WTC11 (cell line): ENCODE data around the gene TLE4. TPM values are rescaled to one million over a fixed set of nuclear protein-coding genes. Genes with fewer than 3 reads are reported as not detected.

Source experiments
- ATAC-seq: fragments of 200-7000 bp; cut with Tn5 transposase; 2 replicates; pipeline ENCODE4 v1.10.0; 2021; ENCODE audit warnings: mild to moderate bottlenecking, moderate library complexity
- CTCF ChIA-PET: fragments of 300-600 bp; sonication (Branson Sonifier 250); formaldehyde crosslinking; loops from one replicate; lab custom pipeline; 2021; ENCODE audit warnings: antibody characterized with exemption; lab: Charles Lee
- POLR2A ChIA-PET: fragments of 350-600 bp; sonication (Branson Sonifier 250); formaldehyde crosslinking; loops from one replicate; lab custom pipeline; 2021; ENCODE audit warnings: antibody characterized with exemption; lab: Charles Lee
- DNase-seq: peaks from one replicate; pipeline ENCODE4 v3.0.0; 2021; ENCODE audit warnings: low spot score
- H3K27ac Mint-ChIP-seq: 2 replicates; pipeline ENCODE4 v1.8.0; 2021; ENCODE audit warnings: mixed read lengths
- H3K27me3 Mint-ChIP-seq: 2 replicates; pipeline ENCODE4 v1.8.0; 2021; ENCODE audit warnings: low read depth, mild to moderate bottlenecking, moderate library complexity, mixed read lengths
- H3K36me3 Mint-ChIP-seq: 2 replicates; pipeline ENCODE4 v1.8.0; 2021; ENCODE audit warnings: mixed read lengths
- H3K4me1 Mint-ChIP-seq: 2 replicates; pipeline ENCODE4 v1.8.0; 2022; ENCODE audit warnings: mixed read lengths
- H3K4me3 Mint-ChIP-seq: 2 replicates; pipeline ENCODE4 v1.8.0; 2021; ENCODE audit warnings: mild to moderate bottlenecking, moderate library complexity, mixed read lengths
- H3K9me3 Mint-ChIP-seq: 2 replicates; pipeline ENCODE4 v1.8.0; 2021; ENCODE audit warnings: mixed read lengths
- EMX1 ChIP-seq: fragments of 250-450 bp; sonication (Bioruptor Pico); IDR thresholded peaks from 2 replicates; pipeline ENCODE4 v1.8.0; 2021; ENCODE audit warnings: mild to moderate bottlenecking
- KAT7 ChIP-seq: sonication (generic); formaldehyde crosslinking; IDR thresholded peaks from 2 replicates; pipeline ENCODE4 v1.8.1; 2023; ENCODE audit warnings: missing genetic modification reagents, mild to moderate bottlenecking, borderline replicate concordance
- NFYB ChIP-seq: sonication (generic); formaldehyde crosslinking; conservative IDR thresholded peaks from 2 replicates; pipeline ENCODE4 v1.8.0; 2022; ENCODE audit warnings: low read depth, missing genetic modification reagents
- RORB ChIP-seq: fragments of 250-450 bp; sonication (Bioruptor Pico); IDR thresholded peaks from 2 replicates; pipeline ENCODE4 v1.9.0; 2021; ENCODE audit warnings: mild to moderate bottlenecking
- ZNF121 ChIP-seq: sonication (generic); formaldehyde crosslinking; IDR thresholded peaks from 2 replicates; pipeline ENCODE4 v1.8.0; 2023; ENCODE audit warnings: missing genetic modification reagents
- total RNA-seq: library from RNA; stranded (reverse); gene quantifications from 3 replicates; pipeline ENCODE4 v1.2.3, GENCODE V29; 2021
- TF ChIP-seq, protein P1 (sequence below): fragments of 250-450 bp; sonication (Bioruptor Pico); IDR thresholded peaks from 2 replicates; pipeline ENCODE4 v2.1.2; 2022; ENCODE audit warnings: mild to moderate bottlenecking, moderate library complexity
- TF ChIP-seq, protein P2 (sequence below): sonication (generic); formaldehyde crosslinking; IDR thresholded peaks from 2 replicates; pipeline ENCODE4 v1.8.0; 2023; ENCODE audit warnings: missing genetic modification reagents, mild to moderate bottlenecking, borderline replicate concordance
- TF ChIP-seq, protein P3 (sequence below): fragments of 250-450 bp; sonication (Bioruptor Pico); IDR thresholded peaks from 2 replicates; pipeline ENCODE4 v1.8.0; 2021; ENCODE audit warnings: mild to moderate bottlenecking
- TF ChIP-seq, protein P4 (sequence below): sonication (generic); formaldehyde crosslinking; IDR thresholded peaks from 2 replicates; pipeline ENCODE4 v1.8.1; 2023; ENCODE audit warnings: mild to moderate bottlenecking, missing genetic modification reagents

TLE4 gene
- total RNA-seq, 1 experiment from 2014 or later: 48.1 TPM

DNA sequence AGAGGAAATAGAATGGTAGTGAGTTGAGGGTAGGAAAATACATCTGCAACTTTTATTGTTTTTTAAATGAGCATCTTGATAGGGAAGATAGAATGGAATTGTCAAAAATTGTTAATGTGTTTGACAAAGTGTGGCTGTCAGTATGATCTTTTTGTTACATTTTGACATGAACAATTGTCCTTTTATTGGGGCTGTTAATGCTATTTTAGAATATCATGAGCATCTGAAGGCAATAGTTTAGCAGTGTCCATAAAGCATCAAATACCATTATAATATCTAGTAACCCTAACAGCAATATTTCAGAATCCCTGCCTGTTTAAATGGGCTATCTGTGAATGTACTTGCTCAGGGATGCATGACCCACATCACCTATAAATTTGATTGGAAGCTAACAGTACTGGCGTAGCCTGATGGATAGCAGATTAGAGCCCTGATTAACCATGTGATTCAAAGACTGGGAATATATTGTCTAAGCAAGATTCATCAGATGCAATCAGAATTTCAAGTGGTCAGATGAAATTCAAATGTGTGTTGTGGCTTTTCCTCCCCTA lies 37.8 kb downstream of the TLE4 start (continued):
- TF ChIP-seq KAT7 (CRISPR knock-in tag) (no peak), RORB (CRISPR knock-in tag) (no peak), NFYB (CRISPR knock-in tag) (no peak), EMX1 (CRISPR knock-in tag) (no peak)
- TF ChIP-seq, protein P1, sequence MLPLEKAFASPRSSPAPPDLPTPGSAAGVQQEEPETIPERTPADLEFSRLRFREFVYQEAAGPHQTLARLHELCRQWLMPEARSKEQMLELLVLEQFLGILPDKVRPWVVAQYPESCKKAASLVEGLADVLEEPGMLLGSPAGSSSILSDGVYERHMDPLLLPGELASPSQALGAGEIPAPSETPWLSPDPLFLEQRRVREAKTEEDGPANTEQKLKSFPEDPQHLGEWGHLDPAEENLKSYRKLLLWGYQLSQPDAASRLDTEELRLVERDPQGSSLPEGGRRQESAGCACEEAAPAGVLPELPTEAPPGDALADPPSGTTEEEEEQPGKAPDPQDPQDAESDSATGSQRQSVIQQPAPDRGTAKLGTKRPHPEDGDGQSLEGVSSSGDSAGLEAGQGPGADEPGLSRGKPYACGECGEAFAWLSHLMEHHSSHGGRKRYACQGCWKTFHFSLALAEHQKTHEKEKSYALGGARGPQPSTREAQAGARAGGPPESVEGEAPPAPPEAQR (CRISPR knock-in tag): no peak
- TF ChIP-seq, protein P2, sequence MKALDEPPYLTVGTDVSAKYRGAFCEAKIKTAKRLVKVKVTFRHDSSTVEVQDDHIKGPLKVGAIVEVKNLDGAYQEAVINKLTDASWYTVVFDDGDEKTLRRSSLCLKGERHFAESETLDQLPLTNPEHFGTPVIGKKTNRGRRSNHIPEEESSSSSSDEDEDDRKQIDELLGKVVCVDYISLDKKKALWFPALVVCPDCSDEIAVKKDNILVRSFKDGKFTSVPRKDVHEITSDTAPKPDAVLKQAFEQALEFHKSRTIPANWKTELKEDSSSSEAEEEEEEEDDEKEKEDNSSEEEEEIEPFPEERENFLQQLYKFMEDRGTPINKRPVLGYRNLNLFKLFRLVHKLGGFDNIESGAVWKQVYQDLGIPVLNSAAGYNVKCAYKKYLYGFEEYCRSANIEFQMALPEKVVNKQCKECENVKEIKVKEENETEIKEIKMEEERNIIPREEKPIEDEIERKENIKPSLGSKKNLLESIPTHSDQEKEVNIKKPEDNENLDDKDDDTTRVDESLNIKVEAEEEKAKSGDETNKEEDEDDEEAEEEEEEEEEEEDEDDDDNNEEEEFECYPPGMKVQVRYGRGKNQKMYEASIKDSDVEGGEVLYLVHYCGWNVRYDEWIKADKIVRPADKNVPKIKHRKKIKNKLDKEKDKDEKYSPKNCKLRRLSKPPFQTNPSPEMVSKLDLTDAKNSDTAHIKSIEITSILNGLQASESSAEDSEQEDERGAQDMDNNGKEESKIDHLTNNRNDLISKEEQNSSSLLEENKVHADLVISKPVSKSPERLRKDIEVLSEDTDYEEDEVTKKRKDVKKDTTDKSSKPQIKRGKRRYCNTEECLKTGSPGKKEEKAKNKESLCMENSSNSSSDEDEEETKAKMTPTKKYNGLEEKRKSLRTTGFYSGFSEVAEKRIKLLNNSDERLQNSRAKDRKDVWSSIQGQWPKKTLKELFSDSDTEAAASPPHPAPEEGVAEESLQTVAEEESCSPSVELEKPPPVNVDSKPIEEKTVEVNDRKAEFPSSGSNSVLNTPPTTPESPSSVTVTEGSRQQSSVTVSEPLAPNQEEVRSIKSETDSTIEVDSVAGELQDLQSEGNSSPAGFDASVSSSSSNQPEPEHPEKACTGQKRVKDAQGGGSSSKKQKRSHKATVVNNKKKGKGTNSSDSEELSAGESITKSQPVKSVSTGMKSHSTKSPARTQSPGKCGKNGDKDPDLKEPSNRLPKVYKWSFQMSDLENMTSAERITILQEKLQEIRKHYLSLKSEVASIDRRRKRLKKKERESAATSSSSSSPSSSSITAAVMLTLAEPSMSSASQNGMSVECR: no peak

DNA sequence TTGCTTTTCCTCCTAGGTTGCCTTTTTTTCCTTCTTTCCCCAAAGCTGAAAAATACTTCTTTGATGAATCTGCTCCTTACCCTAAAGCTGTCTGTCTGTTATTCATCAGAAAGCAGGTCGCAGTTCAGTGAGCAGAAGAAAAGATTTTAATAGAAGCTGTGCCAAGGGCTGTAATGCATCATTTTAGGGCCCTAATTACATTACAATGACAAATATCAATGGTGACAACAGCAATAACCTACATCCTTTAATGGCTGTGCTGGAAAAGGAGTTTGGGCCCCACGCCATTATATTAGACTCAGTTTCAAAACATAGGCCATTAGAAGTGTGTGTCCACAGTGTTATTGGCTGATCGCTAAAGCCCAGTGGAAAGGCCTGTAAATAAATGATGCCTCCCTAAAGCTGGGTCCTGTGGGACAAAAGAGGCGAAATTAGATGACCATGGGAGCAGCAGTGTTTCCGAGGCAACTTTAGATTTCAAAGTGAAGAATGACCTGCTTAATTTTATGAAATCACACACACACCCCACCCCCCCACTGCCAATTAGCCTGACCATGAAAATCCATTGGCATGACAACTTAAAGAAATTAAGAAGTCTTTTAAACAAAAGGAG lies 38.4 kb downstream of the TLE4 start:
- Mint-ChIP-seq H3K27ac (no peak overlapping the region), H3K4me1 (peaks cover 55% of the 10 kb centered on the region), H3K36me3 (peaks cover 12% of the 10 kb centered on the region), H3K9me3 (peaks cover 10% of the 10 kb centered on the region), H3K4me3 (no peak overlapping the region), H3K27me3 (no peaks in the 10 kb centered on the region)
- DNase-seq: no peak
- ATAC-seq: no peak
- TF ChIP-seq, protein P3, sequence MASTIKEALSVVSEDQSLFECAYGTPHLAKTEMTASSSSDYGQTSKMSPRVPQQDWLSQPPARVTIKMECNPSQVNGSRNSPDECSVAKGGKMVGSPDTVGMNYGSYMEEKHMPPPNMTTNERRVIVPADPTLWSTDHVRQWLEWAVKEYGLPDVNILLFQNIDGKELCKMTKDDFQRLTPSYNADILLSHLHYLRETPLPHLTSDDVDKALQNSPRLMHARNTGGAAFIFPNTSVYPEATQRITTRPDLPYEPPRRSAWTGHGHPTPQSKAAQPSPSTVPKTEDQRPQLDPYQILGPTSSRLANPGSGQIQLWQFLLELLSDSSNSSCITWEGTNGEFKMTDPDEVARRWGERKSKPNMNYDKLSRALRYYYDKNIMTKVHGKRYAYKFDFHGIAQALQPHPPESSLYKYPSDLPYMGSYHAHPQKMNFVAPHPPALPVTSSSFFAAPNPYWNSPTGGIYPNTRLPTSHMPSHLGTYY: no peak
- POLR2A ChIA-PET: interaction anchor here (1.8 kb wide), 1 partner anchor 38 kb away, joined by 7 read pairs; the partner anchor contains the start of gene TLE4
- CTCF ChIA-PET: no interaction called here

DNA sequence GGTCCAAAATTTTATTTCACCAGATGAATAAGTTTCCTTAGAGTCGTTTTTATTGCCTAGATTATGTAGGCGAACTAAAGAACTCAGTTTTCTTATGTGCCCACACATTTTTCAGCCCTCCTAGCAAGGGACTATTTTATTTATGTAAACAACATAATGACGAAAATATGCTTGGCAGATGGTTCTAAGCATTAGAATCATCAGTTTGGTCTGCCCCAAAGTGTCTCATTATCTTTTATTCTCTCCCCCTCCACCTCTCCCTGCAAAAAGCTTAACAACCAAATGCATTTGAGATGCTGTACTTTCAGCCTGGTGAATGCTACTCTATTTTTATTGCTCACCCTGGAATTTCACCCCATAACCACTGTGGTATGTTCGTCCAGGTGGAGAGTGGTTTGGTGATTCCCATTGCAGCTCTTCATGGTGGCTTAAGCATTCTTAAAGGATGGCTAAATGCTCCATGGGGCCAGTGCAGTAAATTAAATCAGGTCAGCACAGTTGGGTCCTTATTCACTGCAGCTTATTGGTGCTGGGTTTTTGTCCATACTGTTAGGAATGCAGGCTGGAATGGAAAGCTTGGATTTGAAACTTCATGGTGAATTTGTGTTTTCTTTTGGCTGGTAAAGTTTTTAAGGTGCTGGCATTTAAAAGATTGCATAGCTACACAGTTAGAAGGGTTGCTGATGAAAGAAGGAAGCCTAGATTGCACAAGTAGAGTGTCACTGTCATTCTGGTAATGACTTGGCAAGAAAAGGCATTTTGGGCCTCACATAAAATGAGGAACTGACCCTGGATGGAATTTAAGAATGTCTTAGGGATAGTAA lies 39.2 kb downstream of the TLE4 start:
- H3K36me3 Mint-ChIP-seq: peaks cover 12% of the 10 kb centered on the region
- peak overlapping the region; percentile 23; the same call in 1 of the 2 replicates for H3K27ac Mint-ChIP-seq
- DNase-seq: no peak
- peak; percentile 46 for ATAC-seq
- H3K4me3 Mint-ChIP-seq: no peak overlapping the region; the same call in 1 of the 2 replicates
- H3K4me1 Mint-ChIP-seq: peaks cover 58% of the 10 kb centered on the region
- peak; percentile 33; the same call in 1 of the 2 replicates for TF ChIP-seq ZNF121
- TF ChIP-seq, protein P4, sequence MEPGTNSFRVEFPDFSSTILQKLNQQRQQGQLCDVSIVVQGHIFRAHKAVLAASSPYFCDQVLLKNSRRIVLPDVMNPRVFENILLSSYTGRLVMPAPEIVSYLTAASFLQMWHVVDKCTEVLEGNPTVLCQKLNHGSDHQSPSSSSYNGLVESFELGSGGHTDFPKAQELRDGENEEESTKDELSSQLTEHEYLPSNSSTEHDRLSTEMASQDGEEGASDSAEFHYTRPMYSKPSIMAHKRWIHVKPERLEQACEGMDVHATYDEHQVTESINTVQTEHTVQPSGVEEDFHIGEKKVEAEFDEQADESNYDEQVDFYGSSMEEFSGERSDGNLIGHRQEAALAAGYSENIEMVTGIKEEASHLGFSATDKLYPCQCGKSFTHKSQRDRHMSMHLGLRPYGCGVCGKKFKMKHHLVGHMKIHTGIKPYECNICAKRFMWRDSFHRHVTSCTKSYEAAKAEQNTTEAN: no peak
- H3K9me3 Mint-ChIP-seq: peaks cover 10% of the 10 kb centered on the region
- ChIA-PET CTCF (interaction anchor here (0.8 kb wide), 1 partner anchor 28 kb away, joined by 3 read pairs; no protein-coding TSS in a partner anchor), POLR2A (interaction anchor here (1.8 kb wide), 1 partner anchor 39 kb away, joined by 7 read pairs; the partner anchor contains the start of gene TLE4)
- no peaks in the 10 kb centered on the region for H3K27me3 Mint-ChIP-seq
